MM.1S (cell line): ENCODE measurements around the gene LNPEP.

Source experiments
- DNase-seq: peaks from one replicate; pipeline ENCODE4 v3.0.0-alpha.2; 2015
- H2AFZ ChIP-seq: fragments of 300-600 bp; sonication (generic); 2 replicates; pipeline ENCODE4 v1.6.0; 2016; ENCODE audit warnings: antibody characterized with exemption, low read length
- H3F3A ChIP-seq: fragments of 300-600 bp; sonication (generic); 2 replicates; pipeline ENCODE4 v1.6.1; 2016; ENCODE audit warnings: mild to moderate bottlenecking, antibody characterized with exemption, low read length, moderate library complexity, mixed read lengths; ENCODE audit not compliant: insufficient read depth
- H3K27ac ChIP-seq: fragments of 300-600 bp; sonication (generic); 2 replicates; pipeline ENCODE4 v1.5.1; 2016; ENCODE audit warnings: mild to moderate bottlenecking, low read length
- H3K27me3 ChIP-seq: fragments of 300-600 bp; sonication (generic); replicated peaks from 2 replicates; pipeline ENCODE4 v1.6.0; 2016; ENCODE audit warnings: low read length; ENCODE audit not compliant: insufficient read depth
- H3K36me3 ChIP-seq: fragments of 300-600 bp; sonication (generic); replicated peaks from 2 replicates; pipeline ENCODE4 v1.6.1; 2016; ENCODE audit warnings: mild to moderate bottlenecking, low read length, mixed read lengths; ENCODE audit not compliant: insufficient read depth
- H3K4me1 ChIP-seq: fragments of 300-600 bp; sonication (generic); 2 replicates; pipeline ENCODE4 v1.6.1; 2016; ENCODE audit warnings: low read length, mixed read lengths
- H3K4me2 ChIP-seq: fragments of 300-600 bp; sonication (generic); 2 replicates; pipeline ENCODE4 v1.6.0; 2016; ENCODE audit warnings: low read depth, low read length
- H3K4me3 ChIP-seq: fragments of 300-600 bp; sonication (generic); 2 replicates; pipeline ENCODE4 v1.5.1; 2016; ENCODE audit warnings: low read length, mixed read lengths
- H3K79me2 ChIP-seq: fragments of 300-600 bp; sonication (generic); 2 replicates; pipeline ENCODE4 v1.6.1; 2016; ENCODE audit warnings: mixed run types, low read length, mixed read lengths
- H3K9ac ChIP-seq: fragments of 300-600 bp; sonication (generic); 2 replicates; pipeline ENCODE4 v1.6.1; 2016; ENCODE audit warnings: low read length, mixed read lengths
- H3K9me2 ChIP-seq: fragments of 300-600 bp; sonication (generic); replicated peaks from 2 replicates; pipeline ENCODE4 v1.6.1; 2016; ENCODE audit warnings: mild to moderate bottlenecking, low read length, mixed read lengths; ENCODE audit not compliant: insufficient read depth
- H3K9me3 ChIP-seq: fragments of 300-600 bp; sonication (generic); replicated peaks from 2 replicates; pipeline ENCODE4 v1.6.1; 2016; ENCODE audit warnings: mild to moderate bottlenecking, low read length, mixed read lengths; ENCODE audit not compliant: insufficient read depth
- H4K20me1 ChIP-seq: fragments of 300-600 bp; sonication (generic); 2 replicates; pipeline ENCODE4 v1.6.1; 2016; ENCODE audit warnings: mild to moderate bottlenecking, low read length, moderate library complexity, mixed read lengths; ENCODE audit not compliant: insufficient read depth
- EZH2 ChIP-seq: fragments of 300-600 bp; sonication (generic); optimal IDR thresholded peaks from 2 replicates; pipeline ENCODE3; 2017; ENCODE audit warnings: low read depth, mild to moderate bottlenecking, antibody characterized with exemption, low read length, mixed read lengths
- EZH2phosphoT487 ChIP-seq: fragments of 300-600 bp; sonication (generic); IDR thresholded peaks from 2 replicates; pipeline ENCODE4 v1.6.1; 2018; ENCODE audit warnings: antibody characterized with exemption, low read length
- TF ChIP-seq, protein P1 (sequence below): fragments of 300-600 bp; sonication (generic); IDR thresholded peaks from 2 replicates; pipeline ENCODE4 v1.5.1; 2016; ENCODE audit warnings: antibody characterized with exemption, low read length, mixed read lengths

The LNPEP gene

GRCh38 chr5:97074859-97075489 lies 139.1 kb downstream of the LNPEP start:
- Histone ChIP-seq H4K20me1 (no peaks in the 10 kb centered on the region), H3K27me3 (no peaks in the 10 kb centered on the region), H3K9me3 (no peaks in the 10 kb centered on the region), H2AFZ (no peak overlapping the region), H3K9ac (no peak overlapping the region), H3K79me2 (no peaks in the 10 kb centered on the region), H3K4me3 (no peak overlapping the region), H3K36me3 (no peaks in the 10 kb centered on the region), H3K9me2 (no peaks in the 10 kb centered on the region), H3K27ac (no peak overlapping the region), H3F3A (no peaks in the 10 kb centered on the region), H3K4me2 (no peak overlapping the region), H3K4me1 (no peaks in the 10 kb centered on the region)
- no peak for DNase-seq
- no peak for TF ChIP-seq EZH2phosphoT487
- TF ChIP-seq, protein P1, sequence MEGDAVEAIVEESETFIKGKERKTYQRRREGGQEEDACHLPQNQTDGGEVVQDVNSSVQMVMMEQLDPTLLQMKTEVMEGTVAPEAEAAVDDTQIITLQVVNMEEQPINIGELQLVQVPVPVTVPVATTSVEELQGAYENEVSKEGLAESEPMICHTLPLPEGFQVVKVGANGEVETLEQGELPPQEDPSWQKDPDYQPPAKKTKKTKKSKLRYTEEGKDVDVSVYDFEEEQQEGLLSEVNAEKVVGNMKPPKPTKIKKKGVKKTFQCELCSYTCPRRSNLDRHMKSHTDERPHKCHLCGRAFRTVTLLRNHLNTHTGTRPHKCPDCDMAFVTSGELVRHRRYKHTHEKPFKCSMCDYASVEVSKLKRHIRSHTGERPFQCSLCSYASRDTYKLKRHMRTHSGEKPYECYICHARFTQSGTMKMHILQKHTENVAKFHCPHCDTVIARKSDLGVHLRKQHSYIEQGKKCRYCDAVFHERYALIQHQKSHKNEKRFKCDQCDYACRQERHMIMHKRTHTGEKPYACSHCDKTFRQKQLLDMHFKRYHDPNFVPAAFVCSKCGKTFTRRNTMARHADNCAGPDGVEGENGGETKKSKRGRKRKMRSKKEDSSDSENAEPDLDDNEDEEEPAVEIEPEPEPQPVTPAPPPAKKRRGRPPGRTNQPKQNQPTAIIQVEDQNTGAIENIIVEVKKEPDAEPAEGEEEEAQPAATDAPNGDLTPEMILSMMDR = no peak
- no peak for TF ChIP-seq EZH2

DNA sequence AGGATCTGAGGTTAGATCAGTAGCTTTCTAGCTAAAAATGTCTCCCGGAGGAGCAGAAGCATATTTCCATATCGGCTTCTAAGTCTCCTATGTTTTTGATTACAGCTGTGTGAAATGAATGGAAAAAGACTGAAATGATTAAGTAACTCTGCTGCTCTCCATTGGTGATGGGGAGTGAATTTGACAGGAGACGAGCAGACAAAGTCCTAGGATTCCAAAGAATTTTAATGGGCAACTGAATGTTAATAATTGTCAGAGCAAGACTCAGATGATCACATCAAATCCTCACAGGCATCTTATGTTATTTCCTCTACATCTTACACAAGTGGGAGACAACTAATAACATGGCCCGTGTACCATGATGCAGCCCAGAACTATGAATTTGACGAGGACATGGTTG lies 139.8 kb downstream of the LNPEP start:
- H3K4me2 ChIP-seq = no peak overlapping the region
- H2AFZ ChIP-seq = no peak overlapping the region
- H3K4me3 ChIP-seq = no peak overlapping the region
- no peak for DNase-seq
- H3K9me3 ChIP-seq = no peaks in the 10 kb centered on the region
- no peaks in the 10 kb centered on the region for H3K36me3 ChIP-seq
- no peaks in the 10 kb centered on the region for H3K4me1 ChIP-seq
- no peak overlapping the region for H3K9ac ChIP-seq
- no peaks in the 10 kb centered on the region for H3F3A ChIP-seq
- no peaks in the 10 kb centered on the region for H3K79me2 ChIP-seq
- no peaks in the 10 kb centered on the region for H3K9me2 ChIP-seq
- H3K27ac ChIP-seq = no peak overlapping the region
- no peaks in the 10 kb centered on the region for H4K20me1 ChIP-seq
- no peaks in the 10 kb centered on the region for H3K27me3 ChIP-seq
- TF ChIP-seq, protein P1 = no peak
- TF ChIP-seq EZH2 = no peak
- no peak for TF ChIP-seq EZH2phosphoT487

GRCh38 chr5:97076098-97076497 lies 140.2 kb downstream of the LNPEP start:
- no peak overlapping the region for H3K27ac ChIP-seq
- no peak overlapping the region for H3K4me3 ChIP-seq
- H3K4me2 ChIP-seq = no peak overlapping the region
- no peaks in the 10 kb centered on the region for H4K20me1 ChIP-seq
- no peak for DNase-seq
- no peaks in the 10 kb centered on the region for H3K4me1 ChIP-seq
- no peaks in the 10 kb centered on the region for H3K9me2 ChIP-seq
- no peak overlapping the region for H2AFZ ChIP-seq
- no peaks in the 10 kb centered on the region for H3K36me3 ChIP-seq
- H3K79me2 ChIP-seq = no peaks in the 10 kb centered on the region
- H3K27me3 ChIP-seq = no peaks in the 10 kb centered on the region
- no peaks in the 10 kb centered on the region for H3F3A ChIP-seq
- no peak overlapping the region for H3K9ac ChIP-seq
- TF ChIP-seq, protein P1 = no peak
- TF ChIP-seq EZH2 (no peak), EZH2phosphoT487 (no peak)
- H3K9me3 ChIP-seq = no peaks in the 10 kb centered on the region
